Stimulated activated CD8-positive, alpha-beta memory T cell treated with anti-CD3 and anti-CD28 coated beads, Interleukin-15, amount 100 ng/mL, for 1 hour (primary cell): ENCODE data around the gene HASPIN.
A peak's percentile ranks its signal among the peaks of the same experiment; 100 is the strongest.

ENCODE experiments used
- DNase-seq: peaks from one replicate; pipeline ENCODE4 v3.0.0-alpha.2; 2020; ENCODE audit warnings: low read depth

HASPIN gene

GRCh38 chr17:3738562-3739295 lies 15.0 kb downstream of the HASPIN start:
- no peak for DNase-seq

GRCh38 chr17:3739422-3740124 lies 15.9 kb downstream of the HASPIN start:
- DNase-seq = no peak

- DNase-seq = no peak
Measured at GRCh38 chr17:3740611-3741073, 16.9 kb downstream of the HASPIN start.

- no peak for DNase-seq
Measured at GRCh38 chr17:3744014-3744413, 20.3 kb downstream of the HASPIN start.

- no peak for DNase-seq
Measured at GRCh38 chr17:3745071-3745470, 21.4 kb downstream of the HASPIN start.

GRCh38 chr17:3747805-3748204 lies 24.1 kb downstream of the HASPIN start:
- DNase-seq = no peak

- DNase-seq = no peak
Measured at GRCh38 chr17:3748576-3748975, 24.9 kb downstream of the HASPIN start.

GRCh38 chr17:3750296-3750695 lies 26.6 kb downstream of the HASPIN start:
- no peak for DNase-seq

- no peak for DNase-seq
Measured at GRCh38 chr17:3750926-3751325, 27.2 kb downstream of the HASPIN start.

- DNase-seq = no peak
Measured at GRCh38 chr17:3751836-3752235, 28.1 kb downstream of the HASPIN start.

- DNase-seq = no peak
Measured at GRCh38 chr17:3753624-3754023, 29.9 kb downstream of the HASPIN start.

- DNase-seq = no peak
Measured at GRCh38 chr17:3754066-3754457, 30.4 kb downstream of the HASPIN start.

- DNase-seq = peak; percentile 47
Measured at GRCh38 chr17:3754458-3755334, 31.0 kb downstream of the HASPIN start.

- no peak for DNase-seq
Measured at GRCh38 chr17:3755335-3756030, 31.8 kb downstream of the HASPIN start.

GRCh38 chr17:3759597-3760216 lies 36.0 kb downstream of the HASPIN start:
- DNase-seq = no peak

- DNase-seq = no peak
Measured at GRCh38 chr17:3761036-3761917, 37.6 kb downstream of the HASPIN start.

- no peak for DNase-seq
Measured at GRCh38 chr17:3761918-3762380, 38.2 kb downstream of the HASPIN start.

- no peak for DNase-seq
Measured at GRCh38 chr17:3762922-3763776, 39.4 kb downstream of the HASPIN start.

- no peak for DNase-seq
Measured at GRCh38 chr17:3763777-3764170, 40.1 kb downstream of the HASPIN start.
